Measurements from ENCODE around the gene RETREG1.
"Not testable (repeated sequence)": the region's sequence is repeated elsewhere in the genome, so short reads cannot be mapped to it uniquely, and the experiment has no call there.

DNA sequence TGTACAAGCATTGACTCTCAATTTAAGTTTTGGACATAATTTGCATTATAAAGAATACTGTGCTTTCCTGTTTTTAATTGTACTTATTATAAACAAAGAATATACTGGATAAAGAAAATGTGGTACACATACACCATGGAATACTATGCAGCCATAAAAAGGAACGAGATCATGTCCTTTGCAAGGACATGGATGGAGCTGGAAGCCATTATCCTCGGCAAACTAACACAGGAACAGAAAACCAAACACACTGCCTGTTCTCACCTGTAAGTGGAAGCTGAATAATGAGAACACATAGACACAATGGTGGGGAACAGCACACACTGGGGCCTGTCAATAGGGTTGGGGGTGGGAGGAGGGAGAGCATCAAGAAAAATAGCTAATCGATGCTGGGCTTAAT, 140.4 kb downstream of the RETREG1 start:
- TF ChIP-seq, protein P1, sequence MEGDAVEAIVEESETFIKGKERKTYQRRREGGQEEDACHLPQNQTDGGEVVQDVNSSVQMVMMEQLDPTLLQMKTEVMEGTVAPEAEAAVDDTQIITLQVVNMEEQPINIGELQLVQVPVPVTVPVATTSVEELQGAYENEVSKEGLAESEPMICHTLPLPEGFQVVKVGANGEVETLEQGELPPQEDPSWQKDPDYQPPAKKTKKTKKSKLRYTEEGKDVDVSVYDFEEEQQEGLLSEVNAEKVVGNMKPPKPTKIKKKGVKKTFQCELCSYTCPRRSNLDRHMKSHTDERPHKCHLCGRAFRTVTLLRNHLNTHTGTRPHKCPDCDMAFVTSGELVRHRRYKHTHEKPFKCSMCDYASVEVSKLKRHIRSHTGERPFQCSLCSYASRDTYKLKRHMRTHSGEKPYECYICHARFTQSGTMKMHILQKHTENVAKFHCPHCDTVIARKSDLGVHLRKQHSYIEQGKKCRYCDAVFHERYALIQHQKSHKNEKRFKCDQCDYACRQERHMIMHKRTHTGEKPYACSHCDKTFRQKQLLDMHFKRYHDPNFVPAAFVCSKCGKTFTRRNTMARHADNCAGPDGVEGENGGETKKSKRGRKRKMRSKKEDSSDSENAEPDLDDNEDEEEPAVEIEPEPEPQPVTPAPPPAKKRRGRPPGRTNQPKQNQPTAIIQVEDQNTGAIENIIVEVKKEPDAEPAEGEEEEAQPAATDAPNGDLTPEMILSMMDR (conservative IDR thresholded peaks at IDR 0.05; ENCODE audit: low read length), result not testable (repeated sequence)
- not testable (repeated sequence) for TF ChIP-seq EZH2phosphoT487 (IDR thresholded peaks at IDR 0.05; ENCODE audit: borderline replicate concordance)
